GM12873 (cell line): ENCODE measurements around the gene RNASEL.

Experiments used
- TF ChIP-seq, protein P1 (sequence below): IDR thresholded peaks from 2 replicates; pipeline ENCODE4 v1.5.1; 2012; ENCODE audit warnings: low read depth, mild to moderate bottlenecking, moderate library complexity, low read length, control low read depth; ENCODE audit not compliant: insufficient read depth; ENCODE audit errors: missing control alignments

RNASEL gene

DNA sequence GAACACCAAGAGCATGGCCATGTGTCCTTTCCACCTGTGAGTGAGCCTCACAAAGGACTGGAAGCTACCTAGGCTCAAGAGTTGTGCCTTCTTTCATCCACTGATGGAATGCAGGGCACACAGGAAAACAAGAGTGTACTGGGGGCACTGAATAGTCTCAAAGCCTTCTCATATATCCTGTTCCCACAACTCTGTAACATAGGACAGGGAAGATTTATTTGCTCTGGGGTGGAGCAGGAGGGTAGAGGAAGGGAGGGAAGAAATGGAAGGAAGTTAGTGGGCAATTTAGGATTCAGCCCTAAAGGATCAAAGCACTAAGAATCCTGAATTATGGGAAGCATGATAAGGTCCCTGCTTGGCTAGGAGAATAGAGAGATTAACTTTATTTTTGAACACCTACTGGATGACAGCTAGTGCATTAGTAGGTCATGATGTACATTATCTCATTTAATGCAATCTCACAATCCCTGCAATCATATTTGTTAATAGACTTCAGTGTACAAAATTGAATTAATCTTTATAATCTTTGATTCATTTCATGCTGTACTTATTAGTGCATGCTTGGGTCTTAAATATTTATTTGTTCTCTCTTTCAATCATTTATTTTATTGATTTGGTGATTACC, 42.1 kb upstream of the RNASEL start:
- TF ChIP-seq, protein P1, sequence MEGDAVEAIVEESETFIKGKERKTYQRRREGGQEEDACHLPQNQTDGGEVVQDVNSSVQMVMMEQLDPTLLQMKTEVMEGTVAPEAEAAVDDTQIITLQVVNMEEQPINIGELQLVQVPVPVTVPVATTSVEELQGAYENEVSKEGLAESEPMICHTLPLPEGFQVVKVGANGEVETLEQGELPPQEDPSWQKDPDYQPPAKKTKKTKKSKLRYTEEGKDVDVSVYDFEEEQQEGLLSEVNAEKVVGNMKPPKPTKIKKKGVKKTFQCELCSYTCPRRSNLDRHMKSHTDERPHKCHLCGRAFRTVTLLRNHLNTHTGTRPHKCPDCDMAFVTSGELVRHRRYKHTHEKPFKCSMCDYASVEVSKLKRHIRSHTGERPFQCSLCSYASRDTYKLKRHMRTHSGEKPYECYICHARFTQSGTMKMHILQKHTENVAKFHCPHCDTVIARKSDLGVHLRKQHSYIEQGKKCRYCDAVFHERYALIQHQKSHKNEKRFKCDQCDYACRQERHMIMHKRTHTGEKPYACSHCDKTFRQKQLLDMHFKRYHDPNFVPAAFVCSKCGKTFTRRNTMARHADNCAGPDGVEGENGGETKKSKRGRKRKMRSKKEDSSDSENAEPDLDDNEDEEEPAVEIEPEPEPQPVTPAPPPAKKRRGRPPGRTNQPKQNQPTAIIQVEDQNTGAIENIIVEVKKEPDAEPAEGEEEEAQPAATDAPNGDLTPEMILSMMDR = no peak

DNA sequence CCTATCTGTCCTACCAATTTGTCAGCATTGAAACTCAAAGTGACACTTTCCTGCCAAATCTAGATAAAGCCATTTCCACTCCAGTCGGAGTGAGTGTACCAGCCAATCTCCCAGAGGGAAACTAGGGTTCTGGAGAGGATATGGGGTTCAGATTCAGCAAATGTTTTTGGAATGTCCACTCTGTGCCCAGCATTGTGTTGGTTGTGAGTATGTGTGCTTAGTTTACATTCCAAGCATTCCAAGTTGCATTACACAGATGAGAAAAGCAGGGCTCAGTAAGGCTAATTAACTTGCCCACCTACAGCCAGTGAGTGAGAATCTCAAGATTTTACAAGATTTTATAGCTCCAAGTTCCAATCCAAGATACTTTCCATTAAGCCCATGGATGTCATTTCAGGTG, 41.5 kb upstream of the RNASEL start:
- TF ChIP-seq, protein P1 = no peak

DNA sequence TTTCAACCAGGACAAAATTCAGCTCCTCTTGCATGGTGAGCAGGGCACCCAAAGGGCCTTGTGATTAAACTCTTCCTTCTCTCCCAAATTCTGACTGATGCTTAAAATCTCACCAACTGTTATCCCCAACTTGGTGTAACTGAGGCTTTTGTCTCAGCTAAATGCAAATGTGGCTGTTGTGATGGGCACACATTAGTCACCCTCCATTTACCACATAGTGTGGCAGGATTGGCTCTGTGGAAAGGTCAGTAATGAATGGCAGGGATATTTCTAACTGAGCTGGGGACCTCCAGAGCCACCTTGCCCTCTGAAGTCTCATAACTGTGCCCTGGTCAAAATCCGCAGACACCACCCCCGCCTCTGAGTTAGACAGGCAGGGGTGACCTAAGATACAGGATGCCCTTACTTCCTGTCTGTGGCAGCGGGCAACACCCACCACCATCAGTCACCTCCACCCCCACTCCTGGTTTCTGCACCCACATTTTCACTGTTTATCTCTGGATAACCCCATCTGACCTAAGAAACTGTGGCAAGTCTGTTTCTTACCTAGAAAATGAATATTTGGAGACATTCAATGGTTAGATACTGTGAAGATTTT, 40.5 kb upstream of the RNASEL start:
- TF ChIP-seq, protein P1 = no peak

DNA sequence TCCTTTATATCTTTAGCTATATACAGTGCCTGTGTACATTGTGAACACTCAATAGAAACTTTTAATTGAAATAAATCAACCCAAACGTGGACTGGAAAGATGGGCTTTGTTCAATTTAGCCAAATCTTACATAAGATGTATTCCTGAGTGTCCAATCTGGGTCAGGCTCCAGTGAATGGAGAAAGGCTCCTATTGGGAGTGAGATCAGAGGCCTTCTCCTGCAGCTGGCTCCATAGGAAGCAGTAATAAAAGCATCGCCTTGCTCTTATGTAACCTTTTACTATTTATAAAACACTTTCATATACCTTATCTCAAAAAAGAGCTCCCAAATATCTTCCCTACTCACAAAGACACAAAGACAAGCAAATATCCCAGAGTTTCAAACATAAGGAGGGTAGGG, 40.0 kb upstream of the RNASEL start:
- TF ChIP-seq, protein P1 = no peak

DNA sequence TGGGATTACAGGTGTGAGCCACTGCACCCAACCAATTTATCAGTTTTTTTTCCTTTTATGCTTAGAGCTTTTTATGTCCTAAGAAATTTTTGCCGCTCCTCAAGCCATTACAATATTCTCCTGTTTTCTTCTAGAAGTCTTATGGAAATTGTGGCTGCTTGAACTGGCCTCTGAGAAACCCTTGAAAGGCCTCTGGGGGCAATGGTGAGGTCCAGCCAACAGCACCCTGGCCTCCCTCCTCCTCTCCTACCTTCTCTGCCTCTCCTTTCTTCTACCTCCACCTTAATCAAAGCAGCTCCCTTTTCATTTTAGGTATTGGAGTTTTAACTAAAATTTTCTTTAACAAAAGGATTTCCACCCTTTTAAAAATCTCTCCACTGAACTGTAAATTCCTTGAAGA, 39.6 kb upstream of the RNASEL start:
- TF ChIP-seq, protein P1 = no peak

DNA sequence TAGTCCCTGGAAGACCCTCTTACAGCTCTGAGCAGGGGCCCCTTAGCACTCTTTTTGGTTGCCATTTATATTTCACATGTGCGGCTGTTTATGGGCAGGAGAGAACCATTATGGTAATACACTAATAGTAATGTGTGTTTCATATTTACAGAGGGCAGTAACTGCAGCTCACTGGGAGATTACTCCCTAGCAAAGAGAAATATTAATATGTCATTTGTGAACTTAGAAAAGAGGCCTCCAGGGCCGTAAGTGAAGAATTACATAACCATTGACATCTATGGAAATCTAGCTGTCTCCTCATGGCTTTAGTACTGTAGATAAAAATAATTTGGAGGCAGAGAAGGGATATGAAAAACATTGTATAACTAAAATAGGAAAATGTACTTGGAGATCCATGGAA, 38.6 kb upstream of the RNASEL start:
- TF ChIP-seq, protein P1 = no peak

GRCh38 chr1:182626527-182626926, 37.5 kb upstream of the RNASEL start:
- TF ChIP-seq, protein P1 = no peak
